SH-SY5Y (cell line): ENCODE results near the gene ABCC2.

Experiments
- GATA2 ChIP-seq: IDR thresholded peaks from 2 replicates; pipeline ENCODE4 v1.6.1; 2011; ENCODE audit warnings: mild to moderate bottlenecking, low read depth, low read length
- GATA3 ChIP-seq: IDR thresholded peaks from 2 replicates; pipeline ENCODE4 v1.6.1; 2011; ENCODE audit warnings: low read depth, mild to moderate bottlenecking, low read length, moderate library complexity

- no peak for TF ChIP-seq GATA3
- TF ChIP-seq GATA2 = no peak
Observed at GRCh38 chr10:99796928-99797327, 14.5 kb downstream of the ABCC2 start.
